ENCODE results near the gene GFAP.

GRCh38 chr17:44926821-44927525, 11.7 kb upstream of the GFAP start:
- no peak for TF ChIP-seq CTCF (IDR thresholded peaks at IDR 0.05; ENCODE audit: poor library complexity)
- no peak for TF ChIP-seq EZH2phosphoT487 (IDR thresholded peaks at IDR 0.05; ENCODE audit: low read depth, severe bottlenecking, unreplicated experiment)
